IPS-18c (cell line): ENCODE data around the gene AP2A1.

Experiments
- H3K4me3 ChIP-seq: 2 replicates; pipeline ENCODE4 v1.7.0; 2013; ENCODE audit warnings: low read depth, mild to moderate bottlenecking, low read length, moderate library complexity; ENCODE audit not compliant: insufficient read depth
- H3K9me3 ChIP-seq: one replicate; pipeline ENCODE4 v1.6.1; 2013; ENCODE audit warnings: mild to moderate bottlenecking, low read length, moderate library complexity; ENCODE audit not compliant: control insufficient read depth, insufficient read depth

The AP2A1 gene

GRCh38 chr19:49803529-49803856 lies 36.7 kb downstream of the AP2A1 start:
- H3K4me3 ChIP-seq, result no peak overlapping the region
- H3K9me3 ChIP-seq, result no peaks in the 10 kb centered on the region

DNA sequence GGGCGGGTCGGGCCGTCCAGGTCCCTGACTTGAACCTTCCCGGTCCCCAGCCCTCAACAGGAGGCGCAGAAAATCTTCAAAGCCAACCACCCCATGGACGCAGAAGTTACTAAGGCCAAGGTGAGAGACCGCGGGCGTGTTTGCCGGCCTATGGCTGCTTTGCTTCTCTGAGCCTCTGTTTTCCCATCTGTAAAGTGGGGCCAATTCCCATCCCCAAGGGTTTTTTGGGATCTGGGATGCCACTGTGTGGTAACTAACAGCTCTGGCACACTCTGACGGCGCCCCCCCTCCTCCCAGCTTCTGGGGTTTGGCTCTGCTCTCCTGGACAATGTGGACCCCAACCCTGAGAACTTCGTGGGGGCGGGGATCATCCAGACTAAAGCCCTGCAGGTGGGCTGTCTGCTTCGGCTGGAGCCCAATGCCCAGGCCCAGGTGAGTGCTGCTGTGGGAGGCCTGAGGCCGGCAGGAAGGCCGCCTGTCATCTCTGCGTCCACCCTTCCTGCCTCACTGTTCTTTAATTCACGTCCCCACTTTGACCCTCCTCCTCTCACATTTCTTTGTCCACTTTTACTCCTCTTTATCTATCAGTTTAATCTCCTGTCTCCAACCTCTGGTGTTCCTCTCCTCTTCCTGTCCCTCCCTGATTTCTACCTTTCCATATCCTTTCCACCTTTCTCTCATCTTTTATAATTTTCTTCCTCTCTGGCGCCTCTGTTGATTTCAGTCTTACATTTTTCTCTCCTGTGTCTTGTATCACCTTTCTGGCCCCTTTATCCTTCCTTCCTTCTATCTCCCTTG lies 39.2 kb downstream of the AP2A1 start:
- Histone ChIP-seq H3K4me3 (no peak overlapping the region; the same call in 1 of the 2 replicates), H3K9me3 (no peaks in the 10 kb centered on the region)

- H3K4me3 ChIP-seq, result no peak overlapping the region
- H3K9me3 ChIP-seq, result no peaks in the 10 kb centered on the region
Measured at GRCh38 chr19:49806620-49806959, 39.8 kb downstream of the AP2A1 start.

DNA sequence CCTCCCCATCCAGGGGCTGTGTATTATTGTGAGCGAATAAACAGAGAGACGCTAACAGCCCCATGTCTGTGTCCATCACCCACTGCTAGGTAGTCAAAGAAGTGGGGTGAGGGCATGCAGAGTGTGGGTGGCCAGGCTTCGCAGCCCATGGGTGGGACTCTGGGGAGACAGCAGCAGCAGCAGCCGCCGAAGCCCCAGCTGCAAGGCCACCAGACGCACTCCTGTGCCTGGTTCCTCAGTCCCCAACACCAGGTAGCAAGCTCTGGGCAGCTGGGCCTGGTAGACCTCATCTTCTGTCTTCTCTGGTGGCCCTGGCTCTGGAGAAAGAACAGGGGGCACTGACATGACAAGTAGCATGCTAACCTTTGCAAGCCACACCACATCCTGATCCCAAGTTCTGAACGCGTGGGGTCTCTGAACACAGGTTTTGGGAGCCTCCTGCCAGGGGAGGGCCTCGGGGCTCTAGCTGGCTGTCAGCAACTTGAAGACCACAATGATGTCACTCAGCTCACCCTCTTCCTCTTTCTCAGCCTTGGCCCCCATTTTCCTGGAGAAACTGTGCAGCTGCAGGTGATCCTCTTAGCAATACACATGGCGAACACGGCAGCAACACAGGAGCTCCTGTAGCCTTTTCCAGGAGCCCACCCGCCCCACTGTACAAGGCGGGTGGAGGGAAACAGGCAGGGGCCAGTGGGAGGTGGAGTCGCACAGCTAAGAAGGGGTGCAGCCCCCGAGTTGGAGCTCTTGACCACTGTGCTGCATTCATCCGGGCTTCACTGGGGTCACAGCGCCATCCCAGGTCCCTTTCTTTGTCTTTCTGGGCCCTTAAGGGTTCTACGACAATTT lies 40.5 kb downstream of the AP2A1 start:
- H3K9me3 ChIP-seq, result no peaks in the 10 kb centered on the region
- H3K4me3 ChIP-seq, result no peak overlapping the region

DNA sequence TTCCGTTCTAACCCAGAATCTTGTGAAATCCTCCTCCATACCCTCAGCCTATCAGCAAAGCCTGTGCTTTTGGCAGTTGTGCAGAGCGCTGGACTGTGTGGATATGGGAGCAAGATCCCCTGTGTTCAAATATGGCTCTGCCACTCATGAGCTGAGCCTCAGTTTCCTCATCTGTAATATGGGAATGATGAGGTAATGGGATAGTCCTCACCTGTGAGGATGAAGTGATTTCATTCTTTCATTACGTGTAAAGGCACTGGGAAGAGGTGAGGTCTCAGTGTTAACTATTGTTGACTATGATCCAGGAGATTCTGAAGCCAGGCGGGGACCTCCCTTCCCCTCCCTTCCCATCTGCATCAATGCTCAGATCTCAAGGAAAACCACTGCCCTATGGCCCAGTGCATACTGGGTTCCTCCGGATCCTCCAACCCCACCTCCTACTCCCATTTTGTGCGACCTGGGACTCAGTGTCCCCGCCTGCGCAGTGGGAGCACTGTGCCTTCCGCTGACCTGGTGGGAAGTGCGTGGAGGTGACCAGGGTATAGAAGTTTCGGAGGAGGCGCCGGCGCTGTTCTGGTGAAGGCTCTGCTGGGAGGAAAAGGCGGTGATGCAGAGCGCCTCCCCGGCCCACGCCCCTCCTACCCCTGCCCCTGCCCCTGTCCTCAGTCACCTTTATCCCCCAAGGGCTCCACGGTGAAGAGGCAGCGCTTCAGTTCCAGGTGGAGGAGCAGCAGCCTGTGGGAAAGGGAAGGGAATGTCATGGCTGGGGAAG lies 41.3 kb downstream of the AP2A1 start:
- H3K9me3 ChIP-seq, result no peaks in the 10 kb centered on the region
- H3K4me3 ChIP-seq, result peak overlapping the region; percentile 9; the same call in 1 of the 2 replicates

- H3K4me3 ChIP-seq, result peak overlapping the region; percentile 50
Measured at GRCh38 chr19:49808711-49809159, 41.9 kb downstream of the AP2A1 start.

DNA sequence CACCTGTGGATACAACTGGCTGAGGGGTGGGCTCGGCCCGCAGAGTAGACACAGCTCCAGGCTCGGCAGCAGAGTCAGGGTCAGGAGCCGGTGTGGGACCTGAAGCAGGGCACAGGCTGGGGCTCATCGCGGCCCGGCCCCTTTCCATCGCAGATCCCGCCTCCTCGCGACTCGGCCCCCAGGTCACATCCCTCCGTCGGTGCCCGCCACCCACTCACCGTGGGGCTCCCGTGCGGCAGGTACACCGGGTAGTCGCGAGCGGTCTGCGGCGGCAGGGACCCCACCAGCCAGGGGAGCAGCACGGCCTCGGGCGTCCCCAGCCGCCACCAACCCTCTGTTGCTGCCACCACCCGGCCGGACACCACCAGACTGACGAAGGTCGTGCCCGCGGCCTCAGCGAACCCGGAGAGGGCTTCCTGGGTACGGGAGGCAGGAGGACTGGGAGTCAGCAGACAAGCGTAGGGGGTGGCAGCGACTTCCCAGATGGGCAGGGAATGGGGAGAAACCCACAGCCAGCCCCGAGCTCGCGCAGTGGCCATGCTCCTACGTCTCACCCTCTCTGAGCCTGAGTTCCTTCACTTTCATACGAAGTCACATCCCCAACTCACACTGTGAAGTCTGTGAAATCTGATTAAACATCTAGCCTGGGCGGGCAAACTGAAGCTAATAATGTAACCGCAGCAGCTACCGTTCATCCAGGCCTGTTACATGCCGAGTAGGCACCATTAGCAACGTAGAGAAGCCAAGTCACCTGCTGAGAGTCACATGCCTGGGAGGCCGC lies 42.5 kb downstream of the AP2A1 start:
- peak overlapping the region; percentile 50 for H3K4me3 ChIP-seq
- no peaks in the 10 kb centered on the region for H3K9me3 ChIP-seq

More at GRCh38 chr19:49808711-49809159, 41.9 kb downstream of the AP2A1 start:
- no peaks in the 10 kb centered on the region for H3K9me3 ChIP-seq

DNA sequence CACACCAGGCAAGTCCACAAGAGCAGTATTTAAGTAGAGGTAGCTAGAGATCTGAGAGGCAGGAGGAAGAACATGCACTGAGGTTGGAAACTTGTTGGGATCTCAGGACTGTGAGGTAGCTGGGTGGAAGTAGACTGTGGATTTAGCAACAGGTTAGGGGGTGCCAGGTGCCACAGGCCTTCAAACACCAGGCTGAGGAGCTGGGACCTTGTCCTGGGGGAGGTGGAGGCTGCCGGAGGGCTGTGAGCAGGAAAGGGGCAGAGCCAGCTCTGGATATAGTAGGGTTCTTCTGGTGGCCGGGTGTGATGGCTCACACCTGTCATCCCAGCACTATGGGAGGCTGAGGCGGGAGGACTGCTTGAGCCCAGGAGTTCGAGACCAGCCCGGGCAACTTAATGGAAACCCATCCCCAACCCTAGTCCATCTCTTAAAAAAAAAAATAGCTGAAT lies 43.2 kb downstream of the AP2A1 start:
- no peak overlapping the region; the same call in 1 of the 2 replicates for H3K4me3 ChIP-seq
- no peaks in the 10 kb centered on the region for H3K9me3 ChIP-seq

DNA sequence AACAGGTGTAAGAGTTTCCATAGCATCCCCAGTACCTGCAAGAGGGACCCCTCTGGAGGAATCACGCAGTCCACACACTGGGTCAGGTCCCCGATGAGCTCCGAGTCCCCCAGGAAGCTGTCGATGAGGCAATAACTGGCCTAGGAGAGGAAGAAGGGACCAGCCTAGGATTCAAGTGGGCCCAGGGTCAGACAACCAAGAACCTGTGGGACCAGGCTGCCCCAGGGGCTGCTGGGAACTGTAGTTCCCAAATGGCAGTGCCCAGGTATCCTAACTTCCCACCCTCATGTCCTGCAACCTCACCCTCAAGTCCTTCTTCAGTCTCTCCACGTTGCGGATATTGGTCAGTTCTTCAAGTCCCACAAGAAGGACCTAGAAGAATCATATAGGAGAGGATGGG lies 44.5 kb downstream of the AP2A1 start:
- Histone ChIP-seq H3K9me3 (no peaks in the 10 kb centered on the region), H3K4me3 (no peak overlapping the region)

DNA sequence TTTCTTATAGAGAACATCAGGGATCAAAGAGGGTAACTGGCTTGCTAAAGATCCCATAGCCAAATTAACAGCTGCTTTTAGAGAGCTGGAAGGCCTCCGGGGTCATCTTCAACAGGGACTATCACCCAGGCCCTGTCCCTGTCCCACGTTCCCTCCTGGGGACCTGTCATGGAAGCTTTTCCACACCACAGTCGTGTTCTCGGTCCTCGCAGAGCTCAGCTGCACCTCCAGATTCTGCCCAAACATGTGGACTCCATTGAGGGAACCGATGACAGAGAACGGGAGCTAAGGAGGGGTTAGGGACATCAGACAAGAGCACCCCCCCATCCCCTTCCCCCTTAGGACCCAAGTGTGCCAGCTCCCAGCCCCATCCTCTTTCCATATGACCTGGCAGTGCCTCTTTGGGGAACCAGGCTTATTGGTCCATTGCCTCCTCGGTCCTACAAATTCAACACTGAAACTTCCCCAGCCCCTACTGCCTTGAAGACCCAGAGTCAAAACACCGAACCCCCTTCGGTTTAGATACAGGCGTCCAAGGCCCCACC lies 45.7 kb downstream of the AP2A1 start:
- Histone ChIP-seq H3K4me3 (peak overlapping the region; percentile 87), H3K9me3 (no peaks in the 10 kb centered on the region)

- Histone ChIP-seq H3K4me3 (peak within 1 kb of the TSS; percentile 87), H3K9me3 (no peaks in the 10 kb centered on the region)
Measured at GRCh38 chr19:49812997-49813861, 46.4 kb downstream of the AP2A1 start, which contains the start of gene FUZ. TSS of gene FUZ (minus strand) at chr19:49813292. CDS start at chr19:49813106, 186 bp downstream.

GRCh38 chr19:49814010-49814409 lies 47.2 kb downstream of the AP2A1 start:
- no peaks in the 10 kb centered on the region for H3K9me3 ChIP-seq
- H3K4me3 ChIP-seq, result no peak overlapping the region

DNA sequence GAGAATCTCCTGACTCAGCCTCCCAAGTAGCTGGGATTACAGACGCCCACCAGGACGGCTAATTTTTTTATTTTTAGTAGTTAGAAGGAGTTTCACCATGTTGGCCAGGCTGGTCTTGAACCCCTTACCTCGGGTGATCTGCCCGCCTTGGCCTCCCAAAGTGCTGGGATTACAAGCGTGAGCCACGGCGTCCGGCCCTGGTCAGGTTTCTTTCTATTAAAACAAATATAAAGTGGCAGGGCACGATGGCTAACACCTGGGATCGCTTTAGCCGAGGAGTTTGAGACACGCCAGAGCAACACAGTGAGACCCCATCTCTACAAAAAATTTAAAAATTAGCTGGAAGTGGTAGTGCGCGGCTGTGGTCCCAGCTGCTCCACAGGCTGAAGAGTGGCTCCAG lies 49.8 kb downstream of the AP2A1 start:
- Histone ChIP-seq H3K4me3 (no peak overlapping the region), H3K9me3 (no peaks in the 10 kb centered on the region)

- H3K4me3 ChIP-seq, result peak within 1 kb of the TSS; percentile 95
- no peaks in the 10 kb centered on the region for H3K9me3 ChIP-seq
Measured at GRCh38 chr19:49817964-49818648, 51.3 kb downstream of the AP2A1 start, which contains the start of gene MED25. TSS of gene MED25 (plus strand) at chr19:49818289. CDS start at chr19:49818342, 53 bp downstream.
